A549 (cell line): ENCODE results near the gene WASF3.

Experiments used
- CBX2 ChIP-seq: fragments of 200-600 bp; sonication (generic); IDR thresholded peaks from 2 replicates; pipeline ENCODE4 v1.6.1; 2016; ENCODE audit warnings: low read depth, mild to moderate bottlenecking, borderline replicate concordance
- REST ChIP-seq: fragments of 200-600 bp; sonication (generic); IDR thresholded peaks from 2 replicates; pipeline ENCODE4 v1.6.1; 2016; ENCODE audit warnings: antibody characterized with exemption, mild to moderate bottlenecking, moderate library complexity
- RNF2 ChIP-seq: fragments of 200-600 bp; sonication (generic); IDR thresholded peaks from 2 replicates; pipeline ENCODE4 v1.6.1; 2016; ENCODE audit warnings: low read depth, mild to moderate bottlenecking, antibody characterized with exemption, moderate library complexity, borderline replicate concordance

- TF ChIP-seq CBX2 (no peak), RNF2 (no peak), REST (no peak)
Observed at GRCh38 chr13:26711211-26711610, 153.7 kb downstream of the WASF3 start.
